Calu3 (cell line): ENCODE measurements around the gene GARIN5A. TPM values are rescaled to one million over a fixed set of nuclear protein-coding genes. Genes with fewer than 3 reads are reported as not detected.

Experiments
- BruUV-seq: library from RNA; stranded (reverse); fragments of 400-500 nt; replicated peaks from 2 replicates; lab custom pipeline; 2021; lab: Mats Ljungman, UMichigan
- CTCF ChIA-PET: fragments of 300-600 bp; sonication (Branson Sonifier 250); formaldehyde crosslinking; loops from one replicate; lab custom pipeline; 2022; ENCODE audit warnings: antibody characterized with exemption; lab: Charles Lee
- DNase-seq: peaks from one replicate; pipeline ENCODE4 v3.0.0; 2022
- H3K27ac Mint-ChIP-seq: one replicate; pipeline ENCODE4 v1.8.0; 2022; ENCODE audit warnings: mixed read lengths; ENCODE audit not compliant: unreplicated experiment
- H3K27me3 Mint-ChIP-seq: one replicate; pipeline ENCODE4 v1.8.0; 2022; ENCODE audit warnings: mixed read lengths; ENCODE audit not compliant: unreplicated experiment
- H3K36me3 Mint-ChIP-seq: one replicate; pipeline ENCODE4 v1.8.0; 2022; ENCODE audit warnings: mild to moderate bottlenecking, moderate library complexity, mixed read lengths; ENCODE audit not compliant: insufficient read depth, unreplicated experiment
- H3K4me1 Mint-ChIP-seq: one replicate; pipeline ENCODE4 v1.8.0; 2022; ENCODE audit warnings: mild to moderate bottlenecking, low read depth, mixed read lengths; ENCODE audit not compliant: unreplicated experiment
- H3K4me3 Mint-ChIP-seq: one replicate; pipeline ENCODE4 v1.8.0; 2022; ENCODE audit warnings: mild to moderate bottlenecking, low read depth, moderate library complexity, mixed read lengths; ENCODE audit not compliant: unreplicated experiment
- H3K9me3 Mint-ChIP-seq: one replicate; pipeline ENCODE4 v1.8.0; 2022; ENCODE audit warnings: low read depth, mixed read lengths; ENCODE audit not compliant: unreplicated experiment
- CTCF ChIP-seq: fragments of 200-600 bp; IDR thresholded peaks from one replicate; pipeline ENCODE4 v1.8.0; 2022; ENCODE audit warnings: antibody characterized with exemption; ENCODE audit not compliant: unreplicated experiment
- intact Hi-C: fragments of 100-400 bp; cut with micrococcal nuclease; formaldehyde crosslinking; loops from one replicate; pipeline ENCODE4 v1.10.0; 2022; ENCODE audit not compliant: unreplicated experiment
- total RNA-seq: library from RNA; stranded (reverse); gene quantifications from 2 replicates; pipeline ENCODE4 v1.2.3, GENCODE V29; 2022

The GARIN5A gene
- total RNA-seq, 1 experiment from 2014 or later = 6.0 TPM

DNA sequence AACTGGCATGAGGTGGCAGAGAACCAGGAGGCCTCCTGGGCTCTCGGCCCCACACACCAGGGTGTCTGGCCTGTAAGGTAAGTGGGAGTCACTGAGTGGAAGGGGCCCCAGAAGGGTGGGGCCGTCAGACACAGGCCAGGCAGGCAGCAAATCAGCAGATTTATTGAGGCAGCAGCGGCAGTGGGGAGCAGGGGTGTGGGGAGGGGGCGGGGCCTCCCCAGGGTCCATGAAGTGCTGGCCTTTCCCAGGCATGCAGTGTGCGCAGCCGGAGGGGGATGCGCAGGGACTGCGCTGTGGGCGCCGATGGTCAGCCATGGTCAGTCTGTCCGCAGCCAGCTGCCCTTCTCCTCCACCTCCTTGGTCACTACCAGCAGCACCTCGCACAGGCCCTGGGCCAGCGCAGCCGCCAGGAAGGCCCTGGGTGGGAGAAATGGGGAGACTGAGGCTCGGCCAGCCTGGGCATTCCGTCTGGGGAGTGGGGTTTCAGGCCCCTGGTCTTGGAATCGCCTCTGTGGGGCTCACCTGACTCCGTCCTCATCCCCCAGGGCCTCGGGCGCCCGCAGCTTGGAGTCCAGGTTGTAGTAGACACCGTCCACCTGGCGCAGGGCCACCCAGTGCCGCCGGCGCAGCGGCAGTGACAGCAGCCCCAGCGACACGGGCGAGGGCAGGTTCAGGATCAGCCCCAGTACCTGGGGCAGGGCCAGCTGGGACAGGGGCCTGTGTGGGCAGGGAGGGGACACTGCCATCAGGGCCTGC lies 29.4 kb upstream of the GARIN5A start:
- peaks cover 1% of the 10 kb centered on the region for H3K4me1 Mint-ChIP-seq
- intact Hi-C loops = no loop called here
- no peak for DNase-seq
- H3K27ac Mint-ChIP-seq = no peak overlapping the region
- no peak overlapping the region for H3K4me3 Mint-ChIP-seq
- H3K27me3 Mint-ChIP-seq = no peaks in the 10 kb centered on the region
- TF ChIP-seq CTCF = no peak
- no peaks in the 10 kb centered on the region for H3K9me3 Mint-ChIP-seq
- BruUV-seq = no TSS peak
- peaks cover 30% of the 10 kb centered on the region for H3K36me3 Mint-ChIP-seq
- CTCF ChIA-PET = no interaction called here

DNA sequence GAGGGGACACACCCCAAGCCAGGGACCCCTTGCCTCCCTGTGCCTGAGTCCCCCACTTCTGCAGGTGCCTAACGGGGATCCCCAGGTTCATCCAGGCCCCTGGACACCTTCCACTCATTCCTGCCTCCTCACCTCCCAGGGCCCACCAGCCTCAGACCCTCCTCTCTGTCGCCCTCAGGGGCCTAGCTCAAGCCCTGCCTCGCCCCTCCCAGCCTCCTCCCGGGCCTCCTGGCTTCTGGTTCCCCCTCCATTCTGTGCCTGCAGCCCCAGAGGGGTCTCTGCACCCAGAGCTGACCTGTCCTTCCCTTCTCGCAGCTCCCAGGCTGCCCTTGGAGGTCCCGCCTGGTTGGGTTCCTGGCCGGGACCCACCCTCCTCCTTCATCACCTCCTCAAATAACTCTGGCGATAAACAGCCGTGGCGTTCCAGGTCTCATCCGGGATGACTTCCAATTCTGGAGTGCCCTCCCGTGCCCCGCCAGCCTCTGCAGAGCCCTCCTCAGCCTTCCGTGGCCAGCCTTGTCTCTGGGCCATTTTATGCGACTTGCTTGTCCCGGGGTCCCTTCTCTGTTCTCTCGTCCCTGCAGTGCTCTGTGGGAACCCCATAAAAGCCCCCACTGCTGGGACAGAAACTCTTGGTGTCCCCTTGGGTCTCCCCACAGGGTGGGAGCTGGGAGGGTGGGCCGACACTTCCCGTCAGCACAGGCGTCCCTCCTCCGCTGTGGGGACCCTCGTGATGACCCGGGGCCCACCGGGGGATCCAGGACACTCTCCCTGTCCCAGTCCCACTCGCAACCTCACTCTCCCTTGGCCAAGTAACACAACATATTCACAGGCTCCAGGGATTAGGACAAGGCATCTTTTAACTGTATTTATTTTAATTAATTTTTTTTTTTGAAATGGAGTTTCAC lies 25.2 kb upstream of the GARIN5A start:
- no peaks in the 10 kb centered on the region for H3K36me3 Mint-ChIP-seq
- H3K4me1 Mint-ChIP-seq = no peaks in the 10 kb centered on the region
- DNase-seq = no peak
- CTCF ChIA-PET = no interaction called here
- H3K9me3 Mint-ChIP-seq = no peaks in the 10 kb centered on the region
- TF ChIP-seq CTCF = no peak
- intact Hi-C loops = no loop called here
- BruUV-seq = no TSS peak
- no peaks in the 10 kb centered on the region for H3K27me3 Mint-ChIP-seq
- H3K27ac Mint-ChIP-seq = no peak overlapping the region
- no peak overlapping the region for H3K4me3 Mint-ChIP-seq

DNA sequence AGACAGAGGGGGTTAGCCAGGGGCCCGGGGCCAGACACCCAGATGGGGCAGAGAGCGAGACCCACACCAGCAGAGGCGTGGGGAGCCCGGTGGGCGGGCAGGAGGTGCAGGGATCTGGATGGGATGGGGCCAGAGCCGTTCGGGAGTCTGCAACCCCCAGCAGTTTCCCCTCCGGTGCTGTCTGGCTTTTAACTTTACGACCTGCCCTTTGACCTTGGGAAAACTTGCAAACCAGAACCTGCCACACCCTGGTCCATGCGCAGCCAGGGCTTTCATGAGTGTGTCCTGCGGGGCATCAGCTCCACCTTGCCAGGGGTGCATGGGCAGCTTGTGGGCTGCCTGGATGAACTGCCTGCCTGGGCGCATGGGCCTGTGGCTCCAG lies 24.5 kb upstream of the GARIN5A start:
- Mint-ChIP-seq H3K4me1 (no peaks in the 10 kb centered on the region), H3K9me3 (no peaks in the 10 kb centered on the region), H3K27me3 (no peaks in the 10 kb centered on the region), H3K27ac (no peak overlapping the region), H3K36me3 (no peaks in the 10 kb centered on the region), H3K4me3 (no peak overlapping the region)
- CTCF ChIA-PET = no interaction called here
- no TSS peak for BruUV-seq
- intact Hi-C loops = no loop called here
- DNase-seq = no peak
- no peak for TF ChIP-seq CTCF

DNA sequence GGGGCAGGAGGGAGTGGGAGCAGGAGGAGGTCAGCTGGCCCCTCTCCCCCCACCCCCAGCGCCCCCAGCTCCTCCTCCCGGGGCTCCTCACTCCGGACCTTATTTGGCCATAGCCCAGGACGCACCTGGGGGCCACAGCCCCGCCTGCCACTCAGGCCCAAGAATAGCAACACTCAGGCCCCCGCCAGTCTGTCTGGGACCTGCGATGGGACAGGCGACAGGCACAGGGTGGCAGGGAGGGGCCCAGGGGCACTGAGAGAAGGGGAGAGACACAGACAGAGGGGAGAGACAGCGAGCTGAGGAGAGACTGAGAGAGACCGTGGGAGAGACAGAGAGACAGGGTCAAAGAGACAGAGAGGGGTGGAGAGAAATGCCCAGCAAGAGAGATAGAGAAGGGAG lies 24.1 kb upstream of the GARIN5A start:
- CTCF ChIA-PET = interaction anchor here (0.8 kb wide), 1 partner anchor 11 kb away, joined by 3 read pairs; the partner anchor contains the start of gene JOSD2
- no peaks in the 10 kb centered on the region for H3K27me3 Mint-ChIP-seq
- H3K36me3 Mint-ChIP-seq = no peaks in the 10 kb centered on the region
- H3K9me3 Mint-ChIP-seq = no peaks in the 10 kb centered on the region
- no peak overlapping the region for H3K4me3 Mint-ChIP-seq
- intact Hi-C loops = no loop called here
- H3K4me1 Mint-ChIP-seq = no peaks in the 10 kb centered on the region
- BruUV-seq = no TSS peak
- no peak for TF ChIP-seq CTCF
- H3K27ac Mint-ChIP-seq = no peak overlapping the region
- no peak for DNase-seq
